ENCODE measurements around the gene KCNG2.

The KCNG2 gene

GRCh38 chr18:79900610-79901570 is 103.2 kb downstream of the KCNG2 start:
- Histone ChIP-seq H2AFZ (ENCODE audit: low read depth, low read length) (no peak overlapping the region), H3K27ac (ENCODE audit: low read length) (no peak overlapping the region), H3K27me3 (ENCODE audit: low read depth, low read length) (no peaks in the 10 kb centered on the region), H3K4me1 (ENCODE audit: low read length) (no peaks in the 10 kb centered on the region), H3K36me3 (replicated peaks; ENCODE audit: low read depth, low read length) (peaks cover 82% of the 10 kb centered on the region), H3K9me3 (ENCODE audit: insufficient read depth, low read length) (peaks cover 43% of the 10 kb centered on the region), H4K20me1 (ENCODE audit: insufficient read depth, low read length) (no peaks in the 10 kb centered on the region), H3K4me2 (ENCODE audit: low read length) (no peak overlapping the region), H3K79me2 (ENCODE audit: low read length) (no peaks in the 10 kb centered on the region), H3K4me3 (ENCODE audit: low read length) (no peak overlapping the region), H3K9ac (ENCODE audit: low read length) (no peak overlapping the region)
- TF ChIP-seq CTCF (IDR thresholded peaks at IDR 0.05; ENCODE audit: low read depth, low read length) = no peak
- no peak for TF ChIP-seq EZH2phosphoT487 (IDR thresholded peaks at IDR 0.05; ENCODE audit: low read depth)

- TF ChIP-seq EZH2phosphoT487 (IDR thresholded peaks at IDR 0.05; ENCODE audit: low read depth) = no peak
- no peak for TF ChIP-seq CTCF (IDR thresholded peaks at IDR 0.05; ENCODE audit: low read depth, low read length)
- Histone ChIP-seq H4K20me1 (ENCODE audit: insufficient read depth, low read length) (no peaks in the 10 kb centered on the region), H3K27me3 (ENCODE audit: low read depth, low read length) (no peaks in the 10 kb centered on the region), H3K79me2 (ENCODE audit: low read length) (no peaks in the 10 kb centered on the region), H3K27ac (ENCODE audit: low read length) (no peak overlapping the region), H3K9me3 (ENCODE audit: insufficient read depth, low read length) (peaks cover 37% of the 10 kb centered on the region), H3K36me3 (replicated peaks; ENCODE audit: low read depth, low read length) (peaks cover 85% of the 10 kb centered on the region), H3K4me1 (ENCODE audit: low read length) (no peaks in the 10 kb centered on the region), H2AFZ (ENCODE audit: low read depth, low read length) (no peak overlapping the region), H3K9ac (ENCODE audit: low read length) (no peak overlapping the region), H3K4me2 (ENCODE audit: low read length) (no peak overlapping the region), H3K4me3 (ENCODE audit: low read length) (no peak overlapping the region)
These were observed 103.9 kb downstream of the KCNG2 start for GRCh38 chr18:79901665-79902064.

- peaks cover 33% of the 10 kb centered on the region for H3K9me3 ChIP-seq (ENCODE audit: insufficient read depth, low read length)
- TF ChIP-seq CTCF (IDR thresholded peaks at IDR 0.05; ENCODE audit: low read depth, low read length) (no peak), EZH2phosphoT487 (IDR thresholded peaks at IDR 0.05; ENCODE audit: low read depth) (no peak)
- no peak overlapping the region for H3K9ac ChIP-seq (ENCODE audit: low read length)
- H3K79me2 ChIP-seq (ENCODE audit: low read length) = no peaks in the 10 kb centered on the region
- no peaks in the 10 kb centered on the region for H4K20me1 ChIP-seq (ENCODE audit: insufficient read depth, low read length)
- H3K4me3 ChIP-seq (ENCODE audit: low read length) = no peak overlapping the region
- H3K27ac ChIP-seq (ENCODE audit: low read length) = no peak overlapping the region
- no peaks in the 10 kb centered on the region for H3K4me1 ChIP-seq (ENCODE audit: low read length)
- H3K27me3 ChIP-seq (ENCODE audit: low read depth, low read length) = no peaks in the 10 kb centered on the region
- H3K4me2 ChIP-seq (ENCODE audit: low read length) = no peak overlapping the region
- H2AFZ ChIP-seq (ENCODE audit: low read depth, low read length) = no peak overlapping the region
- peaks cover 88% of the 10 kb centered on the region for H3K36me3 ChIP-seq (replicated peaks; ENCODE audit: low read depth, low read length)
These were observed 104.3 kb downstream of the KCNG2 start for GRCh38 chr18:79902075-79902474.

- TF ChIP-seq CTCF (IDR thresholded peaks at IDR 0.05; ENCODE audit: low read depth, low read length) (no peak), EZH2phosphoT487 (IDR thresholded peaks at IDR 0.05; ENCODE audit: low read depth) (no peak)
- no peak overlapping the region for H3K4me3 ChIP-seq (ENCODE audit: low read length)
- no peak overlapping the region for H3K9ac ChIP-seq (ENCODE audit: low read length)
- H3K79me2 ChIP-seq (ENCODE audit: low read length) = no peaks in the 10 kb centered on the region
- peaks cover 89% of the 10 kb centered on the region for H3K36me3 ChIP-seq (replicated peaks; ENCODE audit: low read depth, low read length)
- H4K20me1 ChIP-seq (ENCODE audit: insufficient read depth, low read length) = no peaks in the 10 kb centered on the region
- no peak overlapping the region for H3K27ac ChIP-seq (ENCODE audit: low read length)
- H3K27me3 ChIP-seq (ENCODE audit: low read depth, low read length) = no peaks in the 10 kb centered on the region
- peaks cover 27% of the 10 kb centered on the region for H3K9me3 ChIP-seq (ENCODE audit: insufficient read depth, low read length)
- no peak overlapping the region for H3K4me2 ChIP-seq (ENCODE audit: low read length)
- H2AFZ ChIP-seq (ENCODE audit: low read depth, low read length) = no peak overlapping the region
- no peaks in the 10 kb centered on the region for H3K4me1 ChIP-seq (ENCODE audit: low read length)
These were observed 104.9 kb downstream of the KCNG2 start for GRCh38 chr18:79902640-79903039.
